Measurements from ENCODE around the gene NUDT3. TPM values are rescaled to one million over a fixed set of nuclear protein-coding genes. Genes with fewer than 3 reads are reported as not detected.
"Not testable (repeated sequence)": the region's sequence is repeated elsewhere in the genome, so short reads cannot be mapped to it uniquely, and the experiment has no call there.

The NUDT3 gene
- total and polyA plus RNA-seq, 8 donors, result 8.7 to 34.0 (median 13.1) TPM

GRCh38 chr6:34416877-34417371, 24.5 kb upstream of the NUDT3 start:
- intact Hi-C loops (cut with DNase I; ENCODE audit: low total_unique reads), result no loop called here
- DNase-seq, result no peak
- Histone ChIP-seq H3K27ac (peak overlapping the region in 1 of 5 donors; percentile 59), H3K27me3 (no peaks in the 10 kb centered on the region), H3K36me3 (peaks cover 52 to 64% (median 61%) of the 10 kb centered on the region in 4 donors), H3K9me3 (no peaks in the 10 kb centered on the region), H3K4me3 (no peak overlapping the region), H3K4me1 (peaks cover 5 to 34% (median 17%) of the 10 kb centered on the region in 4 donors)
- WGBS, 5 donors, result 48 to 64% (median 61%) methylated on average over 7 of the region's 7 CpGs
- TF ChIP-seq POLR2A (IDR thresholded peaks at IDR 0.05) (no peak), EP300 (IDR thresholded peaks at IDR 0.05) (no peak), POLR2AphosphoS5 (IDR thresholded peaks at IDR 0.05) (no peak), CTCF (IDR thresholded peaks at IDR 0.05) (no peak)

GRCh38 chr6:34414999-34415858, 22.8 kb upstream of the NUDT3 start:
- Histone ChIP-seq H3K9me3 (no peaks in the 10 kb centered on the region), H3K4me3 (no peak overlapping the region), H3K27ac (peak overlapping the region in 4 of 5 donors; percentile 52 to 75 (median 60)), H3K27me3 (no peaks in the 10 kb centered on the region), H3K4me1 (peaks cover 5 to 29% (median 17%) of the 10 kb centered on the region in 4 donors), H3K36me3 (peaks cover 35 to 47% (median 44%) of the 10 kb centered on the region in 4 donors)
- DNase-seq, result peak; percentile 58 to 90
- WGBS, 5 donors, result 33 to 49% (median 37%) methylated on average over 11 of the region's 11 CpGs
- TF ChIP-seq CTCF (IDR thresholded peaks at IDR 0.05), result peak in 5 of 7 experiments; percentile 52 to 86 (median 71)
- no peak for TF ChIP-seq EP300 (IDR thresholded peaks at IDR 0.05)
- TF ChIP-seq POLR2AphosphoS5 (IDR thresholded peaks at IDR 0.05), result peak in 2 of 3 donors; percentile 43 to 78
- TF ChIP-seq POLR2A (IDR thresholded peaks at IDR 0.05), result peak in 1 of 4 donors; percentile 4
- intact Hi-C loops (cut with DNase I; ENCODE audit: low total_unique reads), result loop anchor here (5.0 kb wide), 1 partner anchor 168 kb away; the partner anchor contains the start of gene SMIM29

- Histone ChIP-seq H3K36me3 (peaks cover 11 to 22% (median 19%) of the 10 kb centered on the region in 4 donors), H3K27me3 (no peaks in the 10 kb centered on the region), H3K9me3 (no peaks in the 10 kb centered on the region), H3K27ac (no peak overlapping the region), H3K4me1 (peaks cover 5 to 29% (median 17%) of the 10 kb centered on the region in 4 donors), H3K4me3 (no peak overlapping the region)
- intact Hi-C loops (cut with DNase I; ENCODE audit: low total_unique reads), result loop anchor here (5.0 kb wide), 1 partner anchor 165 kb away; the partner anchor contains the start of gene SMIM29
- WGBS, 5 donors, result 88 to 95% (median 89%) methylated on average over 5 of the region's 5 CpGs
- TF ChIP-seq CTCF (IDR thresholded peaks at IDR 0.05), result no peak
- TF ChIP-seq POLR2AphosphoS5 (IDR thresholded peaks at IDR 0.05), result no peak
- TF ChIP-seq EP300 (IDR thresholded peaks at IDR 0.05), result no peak
- TF ChIP-seq POLR2A (IDR thresholded peaks at IDR 0.05), result no peak
- DNase-seq, result no peak
Observed at GRCh38 chr6:34412643-34413214, 20.3 kb upstream of the NUDT3 start.

GRCh38 chr6:34412016-34412415, 19.5 kb upstream of the NUDT3 start:
- WGBS, 5 donors, result 69 to 91% (median 82%) methylated on average over 5 of the region's 5 CpGs
- H3K4me3 ChIP-seq, result no peak overlapping the region
- H3K36me3 ChIP-seq, result peaks cover 4 to 15% (median 12%) of the 10 kb centered on the region in 4 donors
- DNase-seq, result peak in 1 of 2 donors; percentile 49
- TF ChIP-seq POLR2AphosphoS5 (IDR thresholded peaks at IDR 0.05) (no peak), POLR2A (IDR thresholded peaks at IDR 0.05) (no peak), CTCF (IDR thresholded peaks at IDR 0.05) (no peak), EP300 (IDR thresholded peaks at IDR 0.05) (no peak)
- H3K27ac ChIP-seq, result no peak overlapping the region
- intact Hi-C loops (cut with DNase I; ENCODE audit: low total_unique reads), result loop anchor here (5.0 kb wide), 1 partner anchor 165 kb away; the partner anchor contains the start of gene SMIM29
- H3K9me3 ChIP-seq, result no peaks in the 10 kb centered on the region
- no peaks in the 10 kb centered on the region for H3K27me3 ChIP-seq
- peaks cover 5 to 27% (median 15%) of the 10 kb centered on the region in 4 donors for H3K4me1 ChIP-seq

GRCh38 chr6:34407915-34408314, 15.4 kb upstream of the NUDT3 start:
- H3K36me3 ChIP-seq; H3K9me3 ChIP-seq; DNase-seq; H3K27ac ChIP-seq; H3K4me1 ChIP-seq; H3K4me3 ChIP-seq; H3K27me3 ChIP-seq; intact Hi-C loops (cut with DNase I; ENCODE audit: low total_unique reads): not testable (repeated sequence)
- 97 to 100% (median 100%) methylated on average over 1 of the region's 1 CpG for WGBS, 5 donors
